Endothelial cell of umbilical vein (primary cell): Measurements from ENCODE around the gene CPSF3.

ENCODE experiments used
- CTCF ChIP-seq, 2 donors: IDR thresholded peaks; 1 replicate in 1 of 2; 2 replicates in 1 of 2; pipeline ENCODE4 v1.5.1; 2011; ENCODE audit warnings: low read length in 2 of 2, mild to moderate bottlenecking in 2 of 2, moderate library complexity in 2 of 2, control low read depth in 1 of 2, inconsistent platforms in 1 of 2, low read depth in 1 of 2; ENCODE audit not compliant: insufficient read depth in 1 of 2; ENCODE audit errors: extremely low read depth in 1 of 2
- EZH2 ChIP-seq: IDR thresholded peaks from 2 replicates; pipeline ENCODE4 v1.6.1; 2012; ENCODE audit warnings: borderline replicate concordance, low read depth, mild to moderate bottlenecking, moderate library complexity, low read length, inconsistent platforms; ENCODE audit not compliant: severe bottlenecking
- POLR2A ChIP-seq: IDR thresholded peaks from 2 replicates; pipeline ENCODE4 v1.6.1; 2012; ENCODE audit warnings: low read depth, mild to moderate bottlenecking, control low read depth, low read length
- POLR2AphosphoS5 ChIP-seq: IDR thresholded peaks from 2 replicates; pipeline ENCODE4 v1.6.1; 2012; ENCODE audit warnings: low read depth, mild to moderate bottlenecking, control low read depth, low read length, moderate library complexity; ENCODE audit not compliant: insufficient read depth

DNA sequence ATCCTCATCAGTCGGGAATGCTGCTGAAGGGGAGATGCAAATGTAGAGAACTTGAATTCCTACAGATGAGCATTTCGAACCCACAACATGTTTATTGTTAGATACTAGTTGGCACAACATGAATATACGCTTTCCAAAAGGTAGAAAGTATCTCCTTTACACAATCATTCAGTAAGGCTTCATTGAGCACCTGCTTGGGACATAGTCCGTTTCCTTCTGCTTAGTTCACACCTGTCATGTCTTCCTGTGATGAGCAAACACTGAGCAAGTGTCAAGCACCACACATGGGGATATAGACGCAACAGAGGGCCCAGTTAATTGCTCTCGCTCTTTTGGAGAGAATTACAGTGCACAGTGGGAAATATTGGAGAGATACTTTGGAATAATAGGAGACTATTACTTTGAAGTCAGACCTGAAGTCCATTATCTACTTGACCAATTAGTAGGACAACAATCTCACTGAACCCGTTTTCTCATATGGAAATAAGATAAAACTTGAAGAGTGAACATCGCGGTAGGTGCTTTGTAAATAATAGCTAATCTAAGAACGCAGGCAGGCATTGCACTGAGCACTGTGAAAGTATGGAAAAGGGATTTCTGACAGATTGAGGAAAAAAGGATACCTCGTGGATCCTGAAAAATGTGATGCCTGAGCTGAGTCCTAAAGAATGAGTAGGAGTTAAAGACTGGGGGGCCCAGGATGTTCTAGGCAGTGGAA is 1.2 kb downstream of the CPSF3 start:
- TF ChIP-seq CTCF (IDR thresholded peaks at IDR 0.05; ENCODE audit: extremely low read depth in 1 of 2, insufficient read depth in 1 of 2, low read depth in 1 of 2, low read length in 2 of 2) (no peak), POLR2A (no peak), POLR2AphosphoS5 (no peak), EZH2 (no peak)
